Cerebellar cortex (tissue), 1 donor: ENCODE data around the gene NECTIN1.

Experiments used
- DNase-seq: peaks from one replicate; pipeline ENCODE4 v3.0.0-alpha.2; 2015; ENCODE audit warnings: low spot score

The NECTIN1 gene

DNA sequence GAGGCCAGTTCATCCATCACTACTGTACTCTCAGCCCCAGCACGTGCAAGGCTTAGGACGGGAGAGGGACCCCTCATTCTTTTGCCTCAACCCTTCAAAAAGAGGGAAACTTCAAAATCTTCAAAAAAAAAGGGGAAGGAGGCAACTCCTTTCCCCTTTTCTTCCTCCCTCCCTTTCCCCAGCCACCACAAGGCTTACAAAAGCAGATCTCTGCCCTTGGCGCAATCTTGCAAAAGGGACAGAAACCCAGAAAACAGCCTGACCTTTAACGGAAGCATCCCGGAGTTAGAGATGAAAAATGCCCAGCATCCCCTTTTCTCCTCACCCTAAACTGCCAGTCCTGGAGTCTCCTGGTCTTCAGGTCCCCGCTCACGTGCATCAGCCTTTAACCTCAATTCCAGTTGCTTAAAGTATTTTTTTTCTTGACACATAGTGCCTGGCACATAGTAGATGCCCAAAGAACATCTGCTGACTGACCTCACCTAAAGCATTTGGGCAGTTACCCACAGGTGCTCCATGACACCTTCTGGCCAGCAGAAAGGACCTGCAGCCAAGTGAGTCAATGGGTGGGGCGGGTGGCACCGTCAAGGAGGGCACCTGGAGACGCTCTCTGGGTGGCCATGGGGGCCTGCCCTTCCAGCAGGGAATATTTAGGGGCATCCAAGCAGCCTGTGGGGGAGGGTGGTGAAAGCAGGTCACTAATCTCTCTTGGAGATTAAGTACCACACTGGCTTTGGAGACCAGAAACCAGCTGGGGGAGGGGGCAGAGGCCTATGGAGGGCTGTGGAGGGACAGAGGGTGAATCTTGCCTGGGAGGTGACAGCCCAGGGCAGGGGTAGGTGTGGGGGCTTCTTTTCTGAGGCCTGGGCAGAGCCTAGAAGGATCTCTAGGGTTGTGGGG is 16.3 kb downstream of the NECTIN1 start:
- no peak for DNase-seq

DNA sequence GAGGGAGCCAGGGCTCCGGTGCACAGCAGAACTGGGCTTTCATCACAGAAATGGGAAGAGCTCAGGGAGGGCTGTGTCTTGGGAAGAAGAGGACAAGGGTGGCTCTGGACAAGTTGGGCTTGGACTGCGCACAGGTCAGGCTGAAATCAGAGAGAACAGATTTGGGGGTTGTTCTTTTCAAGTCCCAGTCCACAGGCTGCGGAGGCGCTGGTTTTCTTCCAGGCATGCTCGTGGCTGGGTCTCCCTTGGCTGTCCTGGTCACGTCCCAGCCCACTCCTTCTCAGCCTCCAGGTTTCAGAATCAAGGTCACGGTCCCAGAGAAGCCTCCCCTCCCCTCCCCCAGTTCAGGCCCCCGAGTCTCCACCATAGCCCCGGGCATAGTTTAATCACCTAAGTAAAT is 17.0 kb downstream of the NECTIN1 start:
- DNase-seq: no peak

- no peak for DNase-seq
These were observed 17.5 kb downstream of the NECTIN1 start for GRCh38 chr11:119711476-119711875.

DNA sequence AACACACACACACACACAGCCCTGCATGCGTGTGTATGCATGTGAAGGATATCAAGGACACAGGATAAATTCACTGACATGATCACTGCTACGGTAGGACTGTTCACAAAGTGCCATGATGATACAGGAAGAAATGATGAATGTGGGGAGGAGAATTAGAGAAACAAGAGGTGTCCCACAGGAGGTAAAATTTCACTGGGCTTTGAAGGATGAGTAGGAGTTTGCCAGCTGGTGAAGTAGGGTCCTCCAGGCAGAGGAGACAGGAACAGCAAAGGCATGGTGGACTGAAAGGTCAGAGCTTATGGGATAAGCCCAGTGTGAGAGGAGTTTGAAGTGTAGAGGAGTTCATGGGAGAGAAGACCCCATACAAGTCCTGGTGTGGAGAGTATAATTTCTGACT is 18.6 kb downstream of the NECTIN1 start:
- DNase-seq: no peak

DNA sequence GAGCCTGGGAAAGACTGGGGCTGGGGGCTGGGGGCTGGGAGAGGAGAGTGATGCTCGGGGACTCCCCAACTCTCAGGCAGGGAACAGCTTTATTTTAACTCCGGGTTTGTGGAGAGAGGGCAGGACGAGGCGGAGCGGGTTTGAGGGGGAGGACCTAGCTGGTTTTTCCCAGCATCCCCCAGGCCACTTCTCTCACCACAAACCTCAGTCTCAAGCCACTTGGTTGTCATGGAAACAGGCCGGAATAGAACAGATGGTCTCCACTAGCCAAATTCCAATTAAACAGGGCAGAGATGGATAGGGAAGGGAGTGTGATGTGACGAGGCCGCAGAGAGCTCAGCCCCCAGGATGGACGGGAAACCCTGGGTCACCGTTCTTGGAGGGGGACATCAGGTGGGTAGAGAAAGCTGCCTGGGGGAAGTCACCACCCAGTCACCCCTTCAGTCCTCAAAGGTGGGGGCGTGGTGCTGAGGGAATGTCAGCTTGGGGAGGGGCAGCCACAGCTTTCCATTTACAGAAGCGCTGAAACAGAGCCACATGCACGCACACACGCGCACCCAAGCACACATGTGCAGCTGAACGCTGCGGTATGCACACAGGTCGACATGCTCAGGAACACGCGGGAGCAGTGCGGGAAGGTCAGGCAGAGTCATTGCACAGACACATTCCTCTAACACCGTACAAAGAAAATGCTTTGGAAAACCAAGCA is 19.2 kb downstream of the NECTIN1 start:
- DNase-seq: peak; percentile 98

- DNase-seq: no peak
These were observed 19.8 kb downstream of the NECTIN1 start for GRCh38 chr11:119709171-119709570.

DNA sequence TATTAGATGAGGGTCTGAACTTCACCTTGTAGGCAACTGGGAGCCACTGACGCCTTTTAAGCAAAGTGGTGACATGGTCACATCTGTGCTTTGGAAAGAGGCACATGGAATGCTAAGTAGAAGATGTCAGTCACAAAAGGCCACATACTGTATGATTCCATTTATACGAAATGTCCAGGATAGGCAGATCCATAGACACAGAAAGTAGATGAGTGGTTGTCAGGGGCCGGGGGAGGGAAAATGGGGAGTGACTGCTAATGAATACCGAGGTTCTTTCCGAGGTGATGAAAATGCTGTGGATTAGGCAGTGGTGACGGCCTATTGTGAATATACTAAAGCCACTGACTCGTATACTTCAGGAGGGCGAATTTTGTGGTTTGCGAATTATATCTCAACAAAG is 20.6 kb downstream of the NECTIN1 start:
- no peak for DNase-seq

GRCh38 chr11:119706887-119707286 is 22.1 kb downstream of the NECTIN1 start:
- DNase-seq: no peak

DNA sequence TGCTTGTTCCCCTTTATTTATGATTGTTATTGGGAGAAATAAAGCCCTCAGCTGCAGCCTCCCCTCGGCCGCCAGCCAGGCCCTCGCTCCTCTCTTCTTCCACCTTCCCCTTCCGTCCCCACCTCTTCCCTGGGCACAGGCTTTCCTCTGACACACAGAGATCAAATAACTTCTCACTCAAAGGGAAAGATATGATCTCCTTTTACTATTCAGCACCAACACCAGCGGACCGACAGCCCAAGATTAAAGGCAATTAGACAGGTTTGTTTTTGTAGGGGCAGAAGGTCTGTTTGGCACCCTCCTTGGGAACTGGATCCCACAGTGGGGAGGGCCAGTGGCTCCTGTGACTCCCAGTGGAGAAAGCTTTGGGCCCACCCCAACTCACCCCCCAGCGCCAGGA is 23.0 kb downstream of the NECTIN1 start:
- no peak for DNase-seq

DNA sequence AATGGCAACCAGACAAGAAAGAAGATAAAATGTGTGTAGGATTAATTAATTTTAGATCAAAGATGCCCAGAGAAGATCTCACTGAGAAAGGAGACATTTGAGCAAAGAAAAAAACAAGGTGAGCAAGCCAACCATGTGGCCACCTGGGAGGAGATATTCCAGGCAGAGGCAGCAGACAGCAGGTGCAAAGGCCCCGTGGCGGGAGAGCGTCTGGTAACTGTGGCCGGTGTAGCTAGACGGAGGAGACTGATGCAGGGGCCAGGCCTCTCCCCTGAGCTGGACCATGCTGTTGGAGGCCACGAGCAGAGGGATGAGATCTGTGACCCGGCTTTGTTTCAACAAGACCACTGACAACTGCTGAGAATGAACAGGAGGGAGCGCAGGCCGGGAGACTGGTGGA is 23.6 kb downstream of the NECTIN1 start:
- no peak for DNase-seq

DNA sequence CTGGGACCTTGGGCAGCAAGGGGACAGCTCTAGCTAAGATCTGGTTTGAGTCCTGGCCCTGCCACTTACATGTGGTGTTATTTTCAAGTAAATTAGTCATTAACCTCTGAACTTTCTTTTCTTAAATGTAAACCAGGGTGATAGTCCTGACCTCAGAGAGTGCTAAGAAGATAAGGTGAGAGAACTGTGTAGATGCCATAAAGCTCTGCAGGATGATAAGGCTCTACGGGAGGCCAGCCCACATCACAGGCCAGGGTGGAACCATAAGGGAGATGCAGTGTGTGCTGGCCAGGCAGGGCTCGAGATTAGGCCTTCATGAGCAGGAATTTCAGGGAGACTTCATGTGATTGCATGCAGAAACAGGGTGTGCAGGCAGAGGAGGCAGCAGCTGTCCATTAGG is 24.2 kb downstream of the NECTIN1 start:
- no peak for DNase-seq

GRCh38 chr11:119701591-119702549 is 27.1 kb downstream of the NECTIN1 start:
- DNase-seq: peak; percentile 80

GRCh38 chr11:119700536-119701346 is 28.3 kb downstream of the NECTIN1 start:
- no peak for DNase-seq

- DNase-seq: no peak
These were observed 29.0 kb downstream of the NECTIN1 start for GRCh38 chr11:119700030-119700429.

- DNase-seq: no peak
These were observed 29.8 kb downstream of the NECTIN1 start for GRCh38 chr11:119699227-119699626.

- DNase-seq: no peak
These were observed 31.1 kb downstream of the NECTIN1 start for GRCh38 chr11:119697882-119698281.

- no peak for DNase-seq
These were observed 31.6 kb downstream of the NECTIN1 start for GRCh38 chr11:119697445-119697844.

- no peak for DNase-seq
These were observed 32.4 kb downstream of the NECTIN1 start for GRCh38 chr11:119696378-119697222.

DNA sequence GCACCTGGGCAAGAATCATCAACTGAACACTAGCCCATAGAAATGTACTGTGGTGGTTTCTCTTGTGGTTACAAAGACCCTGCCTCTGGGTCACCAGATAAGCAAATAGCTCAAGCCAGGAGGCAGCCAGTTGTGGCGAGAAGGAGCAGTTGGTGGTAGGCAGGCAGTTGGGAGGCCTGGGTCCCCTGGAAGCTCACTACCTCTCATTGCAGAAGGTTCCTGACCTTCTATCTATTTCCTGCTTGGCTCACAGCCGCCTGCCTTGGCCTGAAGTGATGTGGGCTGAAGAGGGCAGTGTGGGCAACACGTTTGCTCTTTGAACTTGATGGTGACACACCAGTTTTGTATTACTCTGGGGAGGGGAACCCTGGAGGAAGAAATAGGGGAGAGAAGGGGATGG is 34.7 kb downstream of the NECTIN1 start:
- DNase-seq: no peak

- no peak for DNase-seq
These were observed 35.7 kb downstream of the NECTIN1 start for GRCh38 chr11:119693253-119693815.
